A549 (cell line): ENCODE data around the gene PRDM2. TPM values are rescaled to one million over a fixed set of nuclear protein-coding genes. Genes with fewer than 3 reads are reported as not detected.

Experiments used
- ATAC-seq, 2 experiments: fragments of 200-7000 bp in 1 of 2; fragments of >200 bp in 1 of 2; cut with Nextera tagmentation in 1 of 2; cut with Tn5 transposase in 1 of 2; 3 replicates each; pipeline versions ENCODE4 v1.8.0 to v1.9.1; 2018 to 2020; ENCODE audit warnings: mild to moderate bottlenecking in 1 of 2, moderate library complexity in 1 of 2
- CTCF ChIA-PET: fragments of 300-600 bp; sonication (Branson Sonifier 250); formaldehyde crosslinking; extraction: SDS; loops from one replicate; lab custom pipeline; 2021; ENCODE audit warnings: antibody characterized with exemption, inconsistent platforms; lab: Yijun Ruan, JAX
- POLR2A ChIA-PET: fragments of 350-600 bp; formaldehyde crosslinking; extraction: SDS; loops from one replicate; lab custom pipeline; 2021; ENCODE audit warnings: antibody characterized with exemption, inconsistent platforms; lab: Yijun Ruan, JAX
- DNase-seq, 2 experiments: peaks; one replicate each; pipeline versions ENCODE4 v3.0.0 to v3.0.0-alpha.2; 2011 to 2016; ENCODE audit warnings: low read depth in 1 of 2, low spot score in 1 of 2
- FAIRE-seq: peaks from 2 replicates; lab custom pipeline; 2011; peaks lifted over from hg19 to GRCh38; lab: Jason Lieb, UNC
- H3K27ac ChIP-seq, 2 experiments: fragments of >200 bp; sonication (Bioruptor Twin); formaldehyde crosslinking; 3 replicates each; pipeline ENCODE4 v1.5.1; 2016 to 2017
- H3K4me1 ChIP-seq: fragments of >200 bp; sonication (Bioruptor Twin); formaldehyde crosslinking; 3 replicates; pipeline ENCODE4 v1.6.1; 2016
- H3K4me2 ChIP-seq: fragments of >200 bp; sonication (Bioruptor Twin); formaldehyde crosslinking; 3 replicates; pipeline ENCODE4 v1.6.1; 2016
- H3K4me3 ChIP-seq: fragments of >200 bp; sonication (Bioruptor Twin); formaldehyde crosslinking; 3 replicates; pipeline ENCODE4 v1.5.1; 2016
- H3K9me3 ChIP-seq: fragments of >200 bp; sonication (Bioruptor Twin); formaldehyde crosslinking; 3 replicates; pipeline ENCODE4 v1.6.1; 2016
- CBX8 ChIP-seq: fragments of 200-600 bp; sonication (generic); IDR thresholded peaks from 2 replicates; pipeline ENCODE4 v1.6.1; 2016
- CHD2 ChIP-seq: fragments of 150-350 bp; IDR thresholded peaks from 2 replicates; pipeline ENCODE4 v1.6.1; 2014; ENCODE audit warnings: low read length; ENCODE audit not compliant: partially characterized antibody
- CTCF ChIP-seq: fragments of >200 bp; sonication (Bioruptor Twin); formaldehyde crosslinking; IDR thresholded peaks from 3 replicates; pipeline ENCODE4 v1.5.1; 2016
- E2F6 ChIP-seq: IDR thresholded peaks from 2 replicates; pipeline ENCODE4 v1.6.1; 2012; ENCODE audit warnings: low read depth, borderline replicate concordance
- EHF ChIP-seq: fragments of 250-450 bp; sonication (Bioruptor Pico); IDR thresholded peaks from 2 replicates; pipeline ENCODE4 v1.5.0; 2020; ENCODE audit warnings: mild to moderate bottlenecking
- EHMT2 ChIP-seq: fragments of 200-600 bp; sonication (generic); IDR thresholded peaks from 2 replicates; pipeline ENCODE4 v1.6.1; 2016; ENCODE audit warnings: antibody characterized with exemption, low read depth, mild to moderate bottlenecking, moderate library complexity
- FOSB ChIP-seq: fragments of 250-450 bp; sonication (Bioruptor Pico); IDR thresholded peaks from 2 replicates; pipeline ENCODE4 v1.5.0; 2020; ENCODE audit warnings: mild to moderate bottlenecking, moderate library complexity
- HDAC2 ChIP-seq: fragments of 200-600 bp; sonication (generic); IDR thresholded peaks from 2 replicates; pipeline ENCODE4 v1.6.1; 2016
- HES2 ChIP-seq: fragments of >200 bp; sonication (Bioruptor Twin); formaldehyde crosslinking; IDR thresholded peaks from 2 replicates; pipeline ENCODE4 v1.6.1; 2016
- HEYL ChIP-seq: fragments of 250-450 bp; sonication (Bioruptor Pico); IDR thresholded peaks from 2 replicates; pipeline ENCODE4 v1.8.0; 2021; ENCODE audit warnings: mild to moderate bottlenecking, moderate library complexity
- HOXA7 ChIP-seq: fragments of 250-450 bp; sonication (Bioruptor Pico); IDR thresholded peaks from 2 replicates; pipeline ENCODE4 v1.5.0; 2020; ENCODE audit warnings: mild to moderate bottlenecking, moderate library complexity
- HOXB13 ChIP-seq: fragments of 250-450 bp; sonication (Bioruptor Pico); IDR thresholded peaks from 2 replicates; pipeline ENCODE4 v1.5.0; 2020; ENCODE audit warnings: low read depth, mild to moderate bottlenecking, moderate library complexity
- JUN ChIP-seq, 2 experiments: fragments of >200 bp; sonication (Bioruptor Twin); formaldehyde crosslinking; IDR thresholded peaks; 2 replicates in 1 of 2; 3 replicates in 1 of 2; pipeline ENCODE4 v1.6.1; 2016 to 2017
- MAX ChIP-seq: IDR thresholded peaks from 2 replicates; pipeline ENCODE4 v1.6.1; 2012
- NPAS2 ChIP-seq: fragments of 250-450 bp; sonication (Bioruptor Pico); IDR thresholded peaks from 2 replicates; pipeline ENCODE4 v1.8.0; 2022; ENCODE audit warnings: mild to moderate bottlenecking, moderate library complexity, borderline replicate concordance
- NR3C1 ChIP-seq: fragments of >200 bp; sonication (Bioruptor Twin); formaldehyde crosslinking; IDR thresholded peaks from 3 replicates; pipeline ENCODE4 v1.6.1; 2017
- PBX3 ChIP-seq: IDR thresholded peaks from 2 replicates; pipeline ENCODE4 v1.6.1; 2012
- PHF8 ChIP-seq: fragments of 200-600 bp; sonication (generic); IDR thresholded peaks from 2 replicates; pipeline ENCODE4 v1.6.1; 2016; ENCODE audit warnings: low read depth, mild to moderate bottlenecking, antibody characterized with exemption, moderate library complexity, borderline replicate concordance
- POLR2A ChIP-seq: IDR thresholded peaks from 2 replicates; pipeline ENCODE4 v1.6.1; 2012; ENCODE audit warnings: mild to moderate bottlenecking, low read length
- POLR2AphosphoS2 ChIP-seq: conservative IDR thresholded peaks from 2 replicates; pipeline ENCODE4 v1.6.1; 2012; ENCODE audit warnings: low read length, improper control_type of control experiment, inconsistent platforms
- RARB ChIP-seq: fragments of 250-450 bp; sonication (Bioruptor Pico); IDR thresholded peaks from 2 replicates; pipeline ENCODE4 v1.8.0; 2021; ENCODE audit warnings: mild to moderate bottlenecking, moderate library complexity
- REST ChIP-seq: fragments of 200-600 bp; sonication (generic); IDR thresholded peaks from 2 replicates; pipeline ENCODE4 v1.6.1; 2016; ENCODE audit warnings: antibody characterized with exemption, mild to moderate bottlenecking, moderate library complexity
- RNF2 ChIP-seq: fragments of 200-600 bp; sonication (generic); IDR thresholded peaks from 2 replicates; pipeline ENCODE4 v1.6.1; 2016; ENCODE audit warnings: low read depth, mild to moderate bottlenecking, antibody characterized with exemption, moderate library complexity, borderline replicate concordance
- SMC3 ChIP-seq: fragments of >200 bp; sonication (Bioruptor Twin); formaldehyde crosslinking; IDR thresholded peaks from 3 replicates; pipeline ENCODE4 v1.6.1; 2018; ENCODE audit warnings: inconsistent platforms
- ZC3H11A ChIP-seq: fragments of 450-650 bp; IDR thresholded peaks from 2 replicates; pipeline ENCODE4 v1.6.1; 2014; ENCODE audit warnings: antibody characterized with exemption, mild to moderate bottlenecking
- ZNF302 ChIP-seq: fragments of 250-450 bp; sonication (Bioruptor Pico); IDR thresholded peaks from 2 replicates; pipeline ENCODE4 v1.9.0; 2021; ENCODE audit warnings: inconsistent platforms, mild to moderate bottlenecking, moderate library complexity
- ZSCAN20 ChIP-seq: fragments of 250-450 bp; sonication (Bioruptor Pico); IDR thresholded peaks from 2 replicates; pipeline ENCODE4 v1.8.0; 2022; ENCODE audit warnings: mild to moderate bottlenecking, moderate library complexity
- WGBS: methylation state at CpG from one replicate; pipeline ENCODE4 v1.1.6; 2017; ENCODE audit errors: missing lambda C conversion rate; 5-methylcytosine and 5-hydroxymethylcytosine counted together
- polyA plus RNA-seq, 4 experiments: library from polyadenylated mRNA; depleted of rRNA in 3 of 4; stranded (reverse); fragments of >200 nt; fragmentation: RNase III in 1 of 4; extraction: RNeasy Plus Mini Kit Qiagen cat#74134 plus additional on column Dnase treatment in 1 of 4; gene quantifications; 2 replicates in 3 of 4; 3 replicates in 1 of 4; pipeline ENCODE4 v1.2.3, GENCODE V29; 2011 to 2017

Gene PRDM2
- polyA plus RNA-seq, 2 of the 4 experiments (the other 2 are of a cell fraction), result 7.9 to 8.4 TPM

- Histone ChIP-seq H3K4me3 (no peak overlapping the region), H3K9me3 (no peaks in the 10 kb centered on the region), H3K4me1 (peaks cover 26% of the 10 kb centered on the region), H3K4me2 (no peak overlapping the region), H3K27ac (no peak overlapping the region)
- POLR2A ChIA-PET, result no interaction called here
- CTCF ChIA-PET, result interaction anchor here (0.7 kb wide), 1 partner anchor 118 kb away, joined by 4 read pairs; no protein-coding TSS in a partner anchor
- DNase-seq (no peak), FAIRE-seq (no peak), ATAC-seq (no peak)
- no peak for TF ChIP-seq ZNF302 (CRISPR knock-in tag)
- TF ChIP-seq HDAC2, result no peak
- no peak for TF ChIP-seq CHD2
- TF ChIP-seq JUN (IDR thresholded peaks at IDR 0.05), result no peak
- no peak for TF ChIP-seq NR3C1
- TF ChIP-seq HES2, result no peak
- no peak for TF ChIP-seq E2F6
- no peak for TF ChIP-seq HEYL (CRISPR knock-in tag)
- no peak for TF ChIP-seq FOSB (CRISPR knock-in tag)
- 81% methylated on average over 5 of the region's 5 CpGs for WGBS
Measured at GRCh38 chr1:13760921-13761320, 60.9 kb downstream of the PRDM2 start.

- 89% methylated on average over 9 of the region's 9 CpGs for WGBS
- CTCF ChIA-PET, result no interaction called here
- ATAC-seq, result no peak
- FAIRE-seq, result no peak
- H3K9me3 ChIP-seq, result no peaks in the 10 kb centered on the region
- POLR2A ChIA-PET, result no interaction called here
- no peak for DNase-seq
- H3K4me2 ChIP-seq, result no peak overlapping the region
- TF ChIP-seq PBX3 (no peak), SMC3 (no peak), POLR2A (no peak), EHMT2 (no peak), CBX8 (no peak), ZC3H11A (no peak), RARB (CRISPR knock-in tag) (no peak), MAX (no peak), HOXA7 (CRISPR knock-in tag) (no peak), PHF8 (no peak)
- no peak overlapping the region for H3K27ac ChIP-seq
- peaks cover 30% of the 10 kb centered on the region for H3K4me1 ChIP-seq
- no peak overlapping the region for H3K4me3 ChIP-seq
Measured at GRCh38 chr1:13761883-13762282, 61.9 kb downstream of the PRDM2 start.

GRCh38 chr1:13762642-13763041, 62.7 kb downstream of the PRDM2 start:
- no peak overlapping the region for H3K27ac ChIP-seq
- H3K9me3 ChIP-seq, result no peaks in the 10 kb centered on the region
- no peak overlapping the region for H3K4me3 ChIP-seq
- ChIA-PET CTCF (interaction anchor here (0.6 kb wide), 1 partner anchor 71 kb away, joined by 4 read pairs; no protein-coding TSS in a partner anchor), POLR2A (no interaction called here)
- peaks cover 28% of the 10 kb centered on the region for H3K4me1 ChIP-seq
- FAIRE-seq (no peak), DNase-seq (no peak), ATAC-seq (no peak)
- 93% methylated on average over 8 of the region's 8 CpGs for WGBS
- H3K4me2 ChIP-seq, result no peak overlapping the region
- TF ChIP-seq JUN (IDR thresholded peaks at IDR 0.05) (no peak), EHF (CRISPR knock-in tag) (no peak), CTCF (no peak), REST (no peak), RNF2 (no peak), ZSCAN20 (no peak), HOXB13 (CRISPR knock-in tag) (no peak), POLR2AphosphoS2 (no peak), NPAS2 (CRISPR knock-in tag) (no peak)
